HL-60/S4 treated with phorbol 12-myristate 13-acetate at 8.2 ng/mL for 4 days and 3 days (cell line): Measurements from ENCODE around the gene PLPPR2.
"Not testable (repeated sequence)": the region's sequence is repeated elsewhere in the genome, so short reads cannot be mapped to it uniquely, and the experiment has no call there.

Source experiments
- in situ Hi-C: fragments of 300-500 bp; cut with MboI; formaldehyde crosslinking; loops from 2 replicates; pipeline ENCODE4 v1.15.0; 2022; ENCODE audit warnings: low sequenced_read_pairs

PLPPR2 gene

GRCh38 chr19:11370744-11371143 lies 15.5 kb downstream of the PLPPR2 start:
- in situ Hi-C loops = no loop called here

GRCh38 chr19:11373166-11373884 lies 18.1 kb downstream of the PLPPR2 start:
- in situ Hi-C loops = no loop called here

- in situ Hi-C loops = no loop called here
These were observed 18.7 kb downstream of the PLPPR2 start for GRCh38 chr19:11373885-11374432.

GRCh38 chr19:11374433-11375142 lies 19.4 kb downstream of the PLPPR2 start, which contains the start of gene SWSAP1:
Gene SWSAP1 (plus strand): TSS chr19:11374666. CDS start chr19:11374681, 15 bp downstream.
- in situ Hi-C loops = no loop called here

GRCh38 chr19:11375143-11375948 lies 20.1 kb downstream of the PLPPR2 start:
- in situ Hi-C loops = no loop called here

- in situ Hi-C loops = no loop called here
These were observed 22.0 kb downstream of the PLPPR2 start for GRCh38 chr19:11377237-11377636.

- in situ Hi-C loops = no loop called here
These were observed 22.5 kb downstream of the PLPPR2 start for GRCh38 chr19:11377756-11378155.

- in situ Hi-C loops = no loop called here
These were observed 23.3 kb downstream of the PLPPR2 start for GRCh38 chr19:11378319-11379189.

- in situ Hi-C loops = not testable (repeated sequence)
These were observed 24.1 kb downstream of the PLPPR2 start for GRCh38 chr19:11379269-11379845.

GRCh38 chr19:11379857-11380350 lies 24.7 kb downstream of the PLPPR2 start:
- in situ Hi-C loops = no loop called here

GRCh38 chr19:11380653-11381537 lies 25.7 kb downstream of the PLPPR2 start:
- in situ Hi-C loops = no loop called here

GRCh38 chr19:11382898-11383705 lies 27.9 kb downstream of the PLPPR2 start:
- in situ Hi-C loops = no loop called here

- in situ Hi-C loops = no loop called here
These were observed 28.4 kb downstream of the PLPPR2 start for GRCh38 chr19:11383706-11384048.

GRCh38 chr19:11384778-11385129 lies 29.5 kb downstream of the PLPPR2 start:
- in situ Hi-C loops = no loop called here

GRCh38 chr19:11387162-11388034 lies 32.2 kb downstream of the PLPPR2 start:
- in situ Hi-C loops = no loop called here

- in situ Hi-C loops = no loop called here
These were observed 35.1 kb downstream of the PLPPR2 start for GRCh38 chr19:11390359-11390758.
